ENCODE measurements around the gene ASB10. TPM values are rescaled to one million over a fixed set of nuclear protein-coding genes. Genes with fewer than 3 reads are reported as not detected.

Gene ASB10
- polyA plus RNA-seq, 2 of the 4 experiments (the other 2 are of a cell fraction), result not detected

GRCh38 chr7:151189038-151189437 lies 2.0 kb upstream of the ASB10 start:
- no peak overlapping the region for H3K4me2 ChIP-seq
- WGBS (ENCODE audit: missing lambda C conversion rate), result 40% methylated on average over 4 of the region's 4 CpGs
- no peak for DNase-seq (ENCODE audit: low read depth in 1 of 2, low spot score in 1 of 2)
- ChIA-PET POLR2A (no interaction called here), CTCF (no interaction called here)
- H3K27ac ChIP-seq, result no peak overlapping the region
- TF ChIP-seq, protein P1, sequence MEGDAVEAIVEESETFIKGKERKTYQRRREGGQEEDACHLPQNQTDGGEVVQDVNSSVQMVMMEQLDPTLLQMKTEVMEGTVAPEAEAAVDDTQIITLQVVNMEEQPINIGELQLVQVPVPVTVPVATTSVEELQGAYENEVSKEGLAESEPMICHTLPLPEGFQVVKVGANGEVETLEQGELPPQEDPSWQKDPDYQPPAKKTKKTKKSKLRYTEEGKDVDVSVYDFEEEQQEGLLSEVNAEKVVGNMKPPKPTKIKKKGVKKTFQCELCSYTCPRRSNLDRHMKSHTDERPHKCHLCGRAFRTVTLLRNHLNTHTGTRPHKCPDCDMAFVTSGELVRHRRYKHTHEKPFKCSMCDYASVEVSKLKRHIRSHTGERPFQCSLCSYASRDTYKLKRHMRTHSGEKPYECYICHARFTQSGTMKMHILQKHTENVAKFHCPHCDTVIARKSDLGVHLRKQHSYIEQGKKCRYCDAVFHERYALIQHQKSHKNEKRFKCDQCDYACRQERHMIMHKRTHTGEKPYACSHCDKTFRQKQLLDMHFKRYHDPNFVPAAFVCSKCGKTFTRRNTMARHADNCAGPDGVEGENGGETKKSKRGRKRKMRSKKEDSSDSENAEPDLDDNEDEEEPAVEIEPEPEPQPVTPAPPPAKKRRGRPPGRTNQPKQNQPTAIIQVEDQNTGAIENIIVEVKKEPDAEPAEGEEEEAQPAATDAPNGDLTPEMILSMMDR (IDR thresholded peaks at IDR 0.05), result no peak
- TF ChIP-seq MAZ (IDR thresholded peaks at IDR 0.05; ENCODE audit: borderline replicate concordance, low read depth, low read length) (no peak), MAFK (IDR thresholded peaks at IDR 0.05; ENCODE audit: partially characterized antibody) (no peak), CHD2 (IDR thresholded peaks at IDR 0.05; ENCODE audit: low read length, partially characterized antibody) (no peak), KDM1A (IDR thresholded peaks at IDR 0.05; ENCODE audit: low read depth) (no peak), PHF8 (IDR thresholded peaks at IDR 0.05; ENCODE audit: borderline replicate concordance, low read depth) (no peak), NPAS2 (CRISPR knock-in tag; IDR thresholded peaks at IDR 0.05; ENCODE audit: borderline replicate concordance) (no peak), EHF (CRISPR knock-in tag; IDR thresholded peaks at IDR 0.05) (no peak), CHD4 (IDR thresholded peaks at IDR 0.05; ENCODE audit: borderline replicate concordance) (no peak), RNF2 (IDR thresholded peaks at IDR 0.05; ENCODE audit: borderline replicate concordance, low read depth) (no peak), HMGXB4 (CRISPR knock-in tag; IDR thresholded peaks at IDR 0.05; ENCODE audit: borderline replicate concordance) (no peak), JUN (IDR thresholded peaks at IDR 0.05) (no peak)
- TF ChIP-seq, protein P2, sequence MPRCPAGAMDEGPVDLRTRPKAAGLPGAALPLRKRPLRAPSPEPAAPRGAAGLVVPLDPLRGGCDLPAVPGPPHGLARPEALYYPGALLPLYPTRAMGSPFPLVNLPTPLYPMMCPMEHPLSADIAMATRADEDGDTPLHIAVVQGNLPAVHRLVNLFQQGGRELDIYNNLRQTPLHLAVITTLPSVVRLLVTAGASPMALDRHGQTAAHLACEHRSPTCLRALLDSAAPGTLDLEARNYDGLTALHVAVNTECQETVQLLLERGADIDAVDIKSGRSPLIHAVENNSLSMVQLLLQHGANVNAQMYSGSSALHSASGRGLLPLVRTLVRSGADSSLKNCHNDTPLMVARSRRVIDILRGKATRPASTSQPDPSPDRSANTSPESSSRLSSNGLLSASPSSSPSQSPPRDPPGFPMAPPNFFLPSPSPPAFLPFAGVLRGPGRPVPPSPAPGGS (IDR thresholded peaks at IDR 0.05), result no peak
- TF ChIP-seq, protein P3, sequence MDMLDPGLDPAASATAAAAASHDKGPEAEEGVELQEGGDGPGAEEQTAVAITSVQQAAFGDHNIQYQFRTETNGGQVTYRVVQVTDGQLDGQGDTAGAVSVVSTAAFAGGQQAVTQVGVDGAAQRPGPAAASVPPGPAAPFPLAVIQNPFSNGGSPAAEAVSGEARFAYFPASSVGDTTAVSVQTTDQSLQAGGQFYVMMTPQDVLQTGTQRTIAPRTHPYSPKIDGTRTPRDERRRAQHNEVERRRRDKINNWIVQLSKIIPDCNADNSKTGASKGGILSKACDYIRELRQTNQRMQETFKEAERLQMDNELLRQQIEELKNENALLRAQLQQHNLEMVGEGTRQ (IDR thresholded peaks at IDR 0.05), result no peak
- FAIRE-seq, result no peak
- no peaks in the 10 kb centered on the region for H3K4me1 ChIP-seq
- no peak for ATAC-seq
- no peak overlapping the region for H3K4me3 ChIP-seq
- no peaks in the 10 kb centered on the region for H3K9me3 ChIP-seq

DNA sequence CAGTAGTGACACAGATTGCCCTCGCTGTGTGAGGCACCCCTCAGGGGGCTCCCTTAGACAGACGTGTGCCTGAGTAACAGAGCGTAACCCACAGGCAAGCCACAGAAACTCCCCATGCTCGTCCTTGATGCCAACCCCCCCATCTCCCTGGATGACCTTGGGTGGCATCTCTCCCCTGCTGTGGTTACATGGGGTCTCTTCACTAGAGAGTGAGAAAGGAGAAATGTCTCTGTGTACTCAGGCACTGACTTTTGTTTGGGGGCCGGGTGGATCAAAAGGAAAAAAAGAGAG lies 1.1 kb upstream of the ASB10 start:
- no peaks in the 10 kb centered on the region for H3K9me3 ChIP-seq
- TF ChIP-seq POLR2A (IDR thresholded peaks at IDR 0.05; ENCODE audit: low read length), result no peak
- TF ChIP-seq, protein P1 (IDR thresholded peaks at IDR 0.05), result no peak
- no peak for TF ChIP-seq PHF8 (IDR thresholded peaks at IDR 0.05; ENCODE audit: borderline replicate concordance, low read depth)
- TF ChIP-seq EHMT2 (IDR thresholded peaks at IDR 0.05; ENCODE audit: low read depth), result no peak
- TF ChIP-seq GATA3 (IDR thresholded peaks at IDR 0.05; ENCODE audit: borderline replicate concordance), result no peak
- no peak for TF ChIP-seq MYC (IDR thresholded peaks at IDR 0.05; ENCODE audit: borderline replicate concordance, low read length)
- TF ChIP-seq CBX2 (IDR thresholded peaks at IDR 0.05; ENCODE audit: borderline replicate concordance, low read depth), result no peak
- TF ChIP-seq, protein P4, sequence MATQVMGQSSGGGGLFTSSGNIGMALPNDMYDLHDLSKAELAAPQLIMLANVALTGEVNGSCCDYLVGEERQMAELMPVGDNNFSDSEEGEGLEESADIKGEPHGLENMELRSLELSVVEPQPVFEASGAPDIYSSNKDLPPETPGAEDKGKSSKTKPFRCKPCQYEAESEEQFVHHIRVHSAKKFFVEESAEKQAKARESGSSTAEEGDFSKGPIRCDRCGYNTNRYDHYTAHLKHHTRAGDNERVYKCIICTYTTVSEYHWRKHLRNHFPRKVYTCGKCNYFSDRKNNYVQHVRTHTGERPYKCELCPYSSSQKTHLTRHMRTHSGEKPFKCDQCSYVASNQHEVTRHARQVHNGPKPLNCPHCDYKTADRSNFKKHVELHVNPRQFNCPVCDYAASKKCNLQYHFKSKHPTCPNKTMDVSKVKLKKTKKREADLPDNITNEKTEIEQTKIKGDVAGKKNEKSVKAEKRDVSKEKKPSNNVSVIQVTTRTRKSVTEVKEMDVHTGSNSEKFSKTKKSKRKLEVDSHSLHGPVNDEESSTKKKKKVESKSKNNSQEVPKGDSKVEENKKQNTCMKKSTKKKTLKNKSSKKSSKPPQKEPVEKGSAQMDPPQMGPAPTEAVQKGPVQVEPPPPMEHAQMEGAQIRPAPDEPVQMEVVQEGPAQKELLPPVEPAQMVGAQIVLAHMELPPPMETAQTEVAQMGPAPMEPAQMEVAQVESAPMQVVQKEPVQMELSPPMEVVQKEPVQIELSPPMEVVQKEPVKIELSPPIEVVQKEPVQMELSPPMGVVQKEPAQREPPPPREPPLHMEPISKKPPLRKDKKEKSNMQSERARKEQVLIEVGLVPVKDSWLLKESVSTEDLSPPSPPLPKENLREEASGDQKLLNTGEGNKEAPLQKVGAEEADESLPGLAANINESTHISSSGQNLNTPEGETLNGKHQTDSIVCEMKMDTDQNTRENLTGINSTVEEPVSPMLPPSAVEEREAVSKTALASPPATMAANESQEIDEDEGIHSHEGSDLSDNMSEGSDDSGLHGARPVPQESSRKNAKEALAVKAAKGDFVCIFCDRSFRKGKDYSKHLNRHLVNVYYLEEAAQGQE (IDR thresholded peaks at IDR 0.05), result no peak
- POLR2A ChIA-PET, result no interaction called here
- no peak overlapping the region for H3K4me3 ChIP-seq
- H3K4me2 ChIP-seq, result no peak overlapping the region
- ATAC-seq (no peak), DNase-seq (ENCODE audit: low read depth in 1 of 2, low spot score in 1 of 2) (no peak), FAIRE-seq (no peak)
- no peak overlapping the region for H3K27ac ChIP-seq
- WGBS (ENCODE audit: missing lambda C conversion rate), result 39% methylated on average over 5 of the region's 5 CpGs
- H3K4me1 ChIP-seq, result no peaks in the 10 kb centered on the region
- CTCF ChIA-PET, result interaction anchor here (2.4 kb wide), 1 partner anchor 16 kb away, joined by 10 read pairs; no protein-coding TSS in a partner anchor

All from A549 (cell line).